ENCODE results near the gene SF3B3.
"Not testable (repeated sequence)": the region's sequence is repeated elsewhere in the genome, so short reads cannot be mapped to it uniquely, and the experiment has no call there.

Gene SF3B3

DNA sequence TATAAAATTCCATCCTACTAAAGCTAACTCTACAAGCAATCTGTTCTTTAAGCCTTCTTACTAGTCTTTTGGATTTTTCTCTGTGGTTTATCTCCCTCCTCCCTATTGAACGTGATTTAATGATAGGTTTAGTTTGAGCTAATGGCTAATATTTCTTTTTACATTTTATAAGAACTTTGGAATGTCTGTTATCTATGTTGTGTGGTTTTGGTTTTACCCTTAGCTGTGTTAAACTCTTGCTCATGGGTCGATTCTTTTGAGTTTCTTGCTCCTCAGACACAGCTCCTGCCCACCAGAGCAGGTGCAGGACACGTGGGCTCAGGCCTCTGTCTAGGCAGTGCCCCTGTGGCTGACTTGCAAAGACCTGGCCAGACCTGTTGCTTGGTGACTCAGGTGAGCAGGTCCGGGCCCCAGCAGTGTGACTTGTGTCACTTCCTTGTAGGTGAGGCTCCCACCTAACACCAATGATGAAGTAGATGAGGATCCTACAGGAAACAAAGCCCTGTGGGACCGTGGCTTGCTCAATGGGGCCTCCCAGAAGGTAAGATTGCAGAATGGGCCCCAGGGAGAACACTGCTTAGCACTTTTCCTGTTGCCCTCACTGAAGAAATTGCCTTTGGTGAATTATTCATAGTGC, 45.1 kb downstream of the SF3B3 start:
- DNase-seq (ENCODE audit: low read depth) = no peak

- no peak for DNase-seq (ENCODE audit: low read depth)
Measured at GRCh38 chr16:70569752-70570151, 46.1 kb downstream of the SF3B3 start.

DNA sequence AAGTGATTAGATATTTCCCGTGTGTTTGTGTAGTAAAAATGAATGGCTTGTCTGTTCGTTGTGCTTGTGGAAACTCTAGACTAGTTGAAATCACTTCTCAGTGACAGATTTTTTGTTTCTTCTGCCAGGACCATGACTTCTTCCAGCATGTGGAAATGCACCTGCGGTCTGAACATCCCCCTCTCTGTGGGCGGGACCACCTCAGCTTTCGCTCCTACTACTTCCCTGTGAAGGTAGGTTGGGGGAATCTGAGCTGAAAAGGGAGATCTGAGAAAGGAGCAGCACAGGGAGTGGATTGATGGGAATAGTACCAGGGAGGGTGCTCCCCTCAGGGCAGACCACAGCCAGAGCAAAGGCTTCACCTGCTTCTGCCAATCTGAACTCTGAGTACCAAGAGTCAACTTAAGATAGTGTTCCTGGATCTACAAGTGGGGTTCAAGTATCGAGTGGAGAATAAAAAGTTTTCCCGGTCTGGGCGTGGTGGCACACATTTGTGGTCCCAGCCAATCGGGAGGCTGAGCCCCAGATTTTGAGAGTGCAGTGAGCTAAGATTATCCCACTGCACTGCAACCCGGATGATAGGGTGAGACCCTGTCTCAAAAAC, 47.5 kb downstream of the SF3B3 start:
- no peak for DNase-seq (ENCODE audit: low read depth)

GRCh38 chr16:70571623-70572022, 48.0 kb downstream of the SF3B3 start:
- DNase-seq (ENCODE audit: low read depth) = no peak

DNA sequence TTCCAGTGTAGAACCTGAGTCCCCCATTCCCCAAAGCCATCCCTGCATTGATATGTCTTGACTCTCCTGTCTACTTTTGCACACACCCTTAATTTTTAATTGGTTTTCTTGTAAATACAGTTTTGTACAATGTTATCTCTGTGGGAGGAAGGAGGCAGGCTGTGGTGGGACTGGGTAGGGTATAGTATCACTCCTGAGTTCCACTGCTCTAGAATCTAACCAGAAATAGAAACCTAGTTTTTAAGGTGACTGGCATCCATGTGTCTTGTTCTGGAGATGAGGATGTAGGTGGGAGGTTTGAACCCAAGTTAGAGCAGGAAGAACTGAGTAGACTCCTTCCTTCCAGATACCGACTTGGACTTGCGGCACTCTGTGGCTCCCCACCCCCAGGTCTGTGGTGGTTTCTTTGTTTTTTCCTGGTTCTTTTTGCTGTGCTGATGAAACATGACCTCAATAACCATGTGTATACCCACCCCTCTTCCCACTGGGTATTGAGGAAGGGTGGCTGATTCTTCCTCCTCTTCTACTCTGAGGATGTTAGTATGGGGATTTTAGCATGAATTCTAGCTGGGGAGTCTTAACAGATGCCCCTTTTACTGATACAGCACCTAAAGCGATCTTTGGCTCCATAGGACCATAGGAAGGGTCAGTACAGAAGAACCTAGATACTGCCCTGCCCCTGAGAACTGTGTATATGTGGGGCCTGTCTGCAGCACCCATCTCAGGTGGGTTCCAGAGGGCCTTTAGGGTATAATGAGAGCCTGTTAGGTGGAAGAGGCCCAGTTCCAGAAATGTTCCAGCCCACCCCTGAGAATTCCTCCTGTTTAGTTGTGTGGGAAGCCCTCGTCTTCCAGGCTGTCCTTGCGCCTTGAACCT, 48.7 kb downstream of the SF3B3 start:
- DNase-seq (ENCODE audit: low read depth) = no peak

GRCh38 chr16:70572926-70573270, 49.3 kb downstream of the SF3B3 start:
- DNase-seq (ENCODE audit: low read depth) = no peak

DNA sequence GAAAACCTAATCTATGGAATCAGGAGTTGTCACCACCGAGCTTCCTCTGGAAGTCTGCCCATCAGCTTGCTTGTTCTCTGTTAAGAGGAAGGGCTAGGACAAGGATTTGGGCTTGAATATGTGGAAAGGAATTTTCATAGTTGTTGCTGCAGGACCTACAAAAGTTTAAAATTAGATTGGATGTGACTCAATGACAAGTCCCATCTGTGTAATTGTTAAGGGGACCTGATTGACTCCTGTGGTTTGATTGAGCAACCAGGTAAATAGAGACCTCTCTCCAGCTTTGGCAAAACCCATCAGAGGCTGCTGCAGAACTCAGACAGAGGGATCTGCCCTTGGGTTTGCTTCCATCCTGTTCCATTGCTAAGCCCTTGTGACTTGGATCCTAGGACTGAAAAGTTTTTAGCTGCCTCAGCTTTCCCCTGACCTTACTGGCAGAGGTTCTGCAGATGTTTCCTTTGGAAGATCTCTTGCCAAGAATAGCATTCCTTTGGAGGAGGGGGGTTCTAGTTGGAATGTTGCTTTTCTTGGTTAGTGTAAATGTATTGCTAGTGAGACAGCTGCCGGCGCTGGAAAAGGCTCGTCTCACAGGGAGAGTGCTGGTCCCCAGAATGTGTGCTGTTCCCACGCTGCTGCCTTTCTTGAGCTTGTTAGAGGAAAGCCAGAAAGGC, 50.0 kb downstream of the SF3B3 start:
- DNase-seq (ENCODE audit: low read depth) = no peak

DNA sequence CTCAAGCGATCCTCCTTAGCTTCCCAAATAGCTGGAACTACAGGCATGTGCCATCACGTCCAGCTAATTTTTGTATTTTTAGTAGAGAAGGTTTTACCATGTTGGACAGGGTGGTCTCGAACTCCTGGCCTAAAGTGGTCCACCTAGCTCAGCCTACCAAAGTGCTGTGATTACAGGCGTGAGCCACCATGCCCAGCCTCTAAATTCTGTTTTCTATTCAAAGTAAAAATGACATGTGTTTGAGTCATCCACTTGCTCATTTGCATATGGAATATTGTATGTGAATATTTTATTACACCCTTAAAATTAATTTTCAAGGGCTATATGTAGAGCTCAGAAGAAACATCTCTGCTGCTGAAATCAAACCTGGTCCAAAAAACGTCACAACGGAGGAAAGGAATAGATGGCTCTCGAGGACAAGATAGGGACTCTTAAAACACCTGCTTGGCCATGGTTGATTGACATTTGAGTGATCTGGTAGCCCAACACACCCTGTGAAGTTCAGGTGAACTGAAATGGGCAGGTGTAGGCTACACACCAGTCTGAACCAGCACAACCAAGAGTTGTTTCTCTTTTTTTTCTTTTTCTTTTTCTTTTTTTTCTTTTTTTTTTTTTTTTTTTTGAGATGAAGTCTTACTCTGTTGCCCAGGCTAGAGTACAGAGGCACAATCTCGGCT, 51.1 kb downstream of the SF3B3 start:
- DNase-seq (ENCODE audit: low read depth) = no peak

DNA sequence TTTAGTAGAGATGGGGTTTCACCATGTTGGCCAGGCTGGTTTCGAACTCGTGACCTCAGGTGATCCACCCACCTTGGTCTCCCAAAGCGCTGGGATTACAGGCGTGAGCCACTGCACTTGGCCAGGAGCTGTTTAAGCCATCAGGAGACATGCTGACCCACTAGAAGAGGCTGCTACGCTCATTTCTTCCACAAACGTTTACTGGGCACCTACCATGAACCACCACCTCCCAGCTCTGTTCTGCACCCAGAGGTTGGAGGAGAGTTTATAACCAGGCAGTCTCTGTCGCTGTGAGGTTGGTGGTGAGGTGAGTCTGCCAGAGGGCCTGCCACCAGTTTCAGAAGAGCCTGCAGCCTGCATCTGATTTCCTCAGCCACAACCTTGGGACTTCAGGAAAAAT, 51.8 kb downstream of the SF3B3 start:
- no peak for DNase-seq (ENCODE audit: low read depth)

DNA sequence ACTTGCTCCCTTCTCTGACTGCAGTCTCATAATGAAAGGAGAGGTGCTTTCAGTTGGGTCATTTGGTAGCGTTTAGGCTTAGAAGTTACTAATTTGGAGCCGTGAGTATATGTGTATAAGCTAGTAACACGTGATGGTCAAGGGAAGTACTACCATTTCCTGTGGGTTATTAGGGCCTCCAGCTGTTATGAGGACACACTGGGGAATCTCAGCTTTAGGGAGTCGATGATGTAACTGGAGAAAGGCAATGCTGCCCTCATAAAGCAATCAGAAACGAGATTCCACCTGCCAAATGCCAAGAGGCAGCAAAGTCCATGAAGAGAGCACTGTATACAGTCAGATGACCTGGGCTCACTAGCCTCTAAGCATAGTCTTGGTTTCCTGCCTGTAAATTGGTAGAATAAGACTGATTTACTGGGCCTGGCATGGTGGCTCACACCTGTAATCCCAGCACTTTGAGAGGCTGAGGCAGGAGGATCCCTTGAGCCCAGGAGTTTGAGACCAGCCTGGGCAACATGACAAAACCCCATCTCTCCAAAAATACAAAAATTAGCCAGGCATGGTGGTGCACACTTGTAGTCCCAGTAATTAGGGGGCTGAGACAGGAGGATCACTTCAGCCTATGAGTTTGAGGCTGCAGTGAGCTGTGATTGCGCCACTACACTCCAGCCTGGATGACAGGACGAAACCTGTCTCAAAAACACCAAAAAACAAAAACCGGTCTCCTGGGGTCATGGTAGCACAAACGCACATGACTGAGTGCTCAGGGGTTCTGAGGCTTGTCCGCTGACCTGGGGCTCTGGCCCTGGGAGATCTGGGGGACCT, 53.0 kb downstream of the SF3B3 start:
- no peak for DNase-seq (ENCODE audit: low read depth)

DNA sequence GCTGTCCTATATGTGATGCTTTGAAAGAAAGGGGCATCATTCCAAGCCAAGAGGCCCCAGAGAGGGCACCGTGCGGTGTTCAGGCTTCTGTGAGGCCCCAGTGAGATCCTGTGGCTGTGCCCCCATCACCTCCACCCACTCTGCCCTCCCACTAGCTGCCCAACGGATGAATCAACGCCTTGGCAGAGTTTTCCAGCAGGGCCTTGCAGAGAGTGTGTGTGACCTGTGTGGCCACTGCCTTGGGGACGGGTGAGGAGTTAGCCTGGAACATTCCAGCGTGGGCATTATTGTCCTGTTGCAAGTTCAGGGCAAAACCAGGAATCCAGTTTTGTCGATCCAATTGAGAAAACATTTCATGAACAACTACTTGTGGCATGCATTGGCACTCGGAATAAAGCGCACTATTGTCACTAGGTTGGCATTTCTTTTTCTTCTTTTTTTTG, 53.7 kb downstream of the SF3B3 start:
- no peak for DNase-seq (ENCODE audit: low read depth)

- DNase-seq (ENCODE audit: low read depth) = no peak
Measured at GRCh38 chr16:70578035-70578434, 54.4 kb downstream of the SF3B3 start.

DNA sequence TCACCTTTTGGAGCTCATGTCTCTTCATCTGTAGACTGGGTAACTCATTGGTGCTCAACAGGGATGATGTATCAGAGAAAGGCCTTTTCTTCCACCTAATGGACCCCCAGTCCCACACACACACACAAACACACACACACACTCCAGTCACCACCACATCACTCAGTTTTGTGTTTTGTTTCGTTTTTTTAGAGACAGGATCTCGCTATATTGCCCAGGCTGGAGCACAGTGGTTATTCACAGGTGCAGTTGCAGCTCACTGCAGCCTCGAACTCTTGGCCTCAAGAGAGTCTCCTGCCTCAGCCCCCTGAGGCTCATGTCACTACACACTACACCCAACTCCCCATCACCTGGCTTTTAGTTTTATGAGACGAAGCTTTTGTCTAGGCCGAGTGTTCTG, 55.6 kb downstream of the SF3B3 start:
- DNase-seq (ENCODE audit: low read depth) = no peak

DNA sequence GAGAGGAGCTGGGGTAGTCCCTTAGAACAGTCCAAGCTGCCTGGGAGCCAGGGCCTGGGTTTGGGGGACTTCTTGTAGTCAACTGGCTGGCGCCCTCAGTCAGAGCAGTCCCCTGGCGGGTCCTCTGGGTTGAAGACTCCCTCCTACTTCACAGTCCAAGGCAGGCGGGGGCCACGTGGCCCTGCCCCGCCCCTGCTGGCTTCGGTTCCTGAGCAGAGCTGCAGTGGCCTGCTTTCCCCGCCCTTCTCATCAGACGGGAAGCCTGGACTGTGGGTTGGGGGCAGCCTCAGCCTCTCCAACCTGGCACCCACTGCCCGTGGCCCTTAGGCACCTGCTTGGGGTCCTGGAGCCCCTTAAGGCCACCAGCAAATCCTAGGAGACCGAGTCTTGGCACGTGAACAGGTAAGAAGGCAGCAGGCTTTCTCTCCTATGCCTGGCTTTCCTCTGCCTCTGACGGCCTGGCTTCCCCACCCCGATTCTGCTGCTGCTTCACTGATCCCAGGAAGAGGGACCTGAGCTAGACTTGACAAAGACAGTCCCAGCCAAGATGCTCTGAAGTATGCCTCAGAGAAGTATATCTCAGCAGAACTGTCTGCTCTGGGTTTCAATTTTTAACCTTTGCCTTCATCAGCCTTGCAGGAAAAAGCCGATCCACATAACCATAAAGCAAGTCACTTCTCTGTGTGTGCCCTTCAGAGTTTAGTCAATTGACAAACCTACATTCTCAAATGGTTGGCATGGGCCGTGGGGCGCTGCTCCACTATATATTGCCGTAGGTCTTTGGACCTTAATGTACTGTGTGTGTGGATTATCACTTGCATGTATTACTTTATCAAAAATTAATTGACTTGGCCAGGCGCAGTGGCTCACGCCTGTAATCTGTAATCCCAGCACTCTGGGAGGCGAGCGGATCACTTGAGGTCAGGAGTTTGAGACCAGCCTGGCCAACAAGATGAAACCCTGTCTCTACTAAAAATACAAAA, 56.3 kb downstream of the SF3B3 start:
- DNase-seq (ENCODE audit: low read depth) = no peak

DNA sequence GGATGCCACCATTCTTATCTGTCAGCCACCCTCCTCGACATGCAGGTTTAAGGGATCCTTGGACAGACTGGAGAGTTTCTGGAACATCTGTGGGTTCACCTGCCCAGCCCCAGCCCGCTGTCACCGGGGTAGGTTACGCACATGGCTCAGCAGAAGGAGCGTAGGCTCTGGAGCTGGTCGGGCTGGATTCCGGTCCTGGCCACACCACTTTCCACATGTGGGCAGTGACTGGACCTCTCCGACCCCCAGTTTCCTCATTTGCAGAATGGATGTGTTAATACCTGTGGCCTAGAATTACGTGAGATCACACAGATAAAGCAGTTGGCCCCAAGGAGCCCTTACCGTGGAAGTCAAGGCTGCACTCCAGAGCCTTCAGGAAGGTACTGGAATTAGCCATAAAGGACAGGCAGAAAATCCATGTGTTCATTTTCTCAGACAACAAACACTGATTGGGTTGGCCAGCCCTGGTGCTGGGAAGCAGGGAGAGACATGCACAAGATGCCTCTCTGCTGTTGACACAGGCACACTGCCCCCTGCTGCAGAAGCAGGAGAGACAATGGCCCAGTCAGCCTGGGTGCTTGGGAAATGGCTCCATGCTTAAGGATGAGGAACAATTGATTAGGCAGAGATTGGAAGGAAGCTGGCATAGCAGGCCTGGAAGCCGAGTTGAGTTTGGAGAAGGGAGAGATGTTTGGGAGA, 58.8 kb downstream of the SF3B3 start:
- DNase-seq (ENCODE audit: low read depth) = no peak

DNA sequence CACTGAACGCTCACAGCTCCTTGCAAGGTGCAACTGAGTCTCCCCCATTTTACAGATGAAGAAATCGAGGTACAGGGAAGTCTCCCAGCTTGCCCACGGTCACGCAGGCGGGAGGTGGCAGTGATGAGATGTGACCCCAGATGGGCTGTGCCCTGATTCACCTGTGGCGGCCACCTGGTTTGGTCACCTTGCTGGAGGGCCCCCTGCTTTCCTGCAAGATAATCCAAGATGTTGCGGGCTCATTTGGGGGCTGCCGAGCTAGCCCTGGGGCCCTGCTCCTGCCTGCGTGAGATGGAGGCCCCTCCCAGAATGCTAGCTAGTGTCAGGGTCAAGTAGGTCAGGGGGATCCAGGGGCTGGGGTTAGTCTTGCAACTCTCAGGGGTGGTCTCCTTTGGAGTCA, 63.1 kb downstream of the SF3B3 start:
- no peak for DNase-seq (ENCODE audit: low read depth)

DNA sequence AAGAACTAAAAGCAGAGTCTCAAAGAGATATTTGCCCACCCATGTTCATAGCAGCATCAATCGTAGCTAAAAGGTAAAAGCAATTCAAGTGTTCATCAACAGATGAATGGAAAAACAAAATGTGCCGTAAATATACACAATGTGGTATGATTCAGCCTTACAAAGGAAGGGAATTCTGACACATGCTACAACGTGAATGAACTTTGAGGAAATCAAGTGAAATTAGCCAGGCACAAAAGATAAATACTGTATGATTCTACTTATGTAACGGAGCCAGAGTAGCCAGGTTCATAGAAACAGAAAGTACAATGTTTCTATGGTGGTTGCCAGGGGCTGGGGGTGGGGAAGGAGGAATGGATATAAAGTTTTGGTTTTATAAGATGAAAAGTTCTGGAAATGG, 64.9 kb downstream of the SF3B3 start:
- no peak for DNase-seq (ENCODE audit: low read depth)

- not testable (repeated sequence) for DNase-seq (ENCODE audit: low read depth)
Measured at GRCh38 chr16:70589416-70589815, 65.8 kb downstream of the SF3B3 start.

- DNase-seq (ENCODE audit: low read depth) = no peak
Measured at GRCh38 chr16:70589998-70590471, 66.4 kb downstream of the SF3B3 start.
